GM19099 (cell line): Measurements from ENCODE around the gene MUC15.

Source experiments
- POLR2A ChIP-seq: IDR thresholded peaks from 3 replicates; pipeline ENCODE4 v1.6.1; 2011; ENCODE audit warnings: low read depth; ENCODE audit not compliant: insufficient read length; ENCODE audit errors: extremely low read depth

Gene MUC15

GRCh38 chr11:26580929-26581328 is 8.9 kb upstream of the MUC15 start:
- TF ChIP-seq POLR2A = no peak

GRCh38 chr11:26579683-26580082 is 7.6 kb upstream of the MUC15 start:
- no peak for TF ChIP-seq POLR2A

- no peak for TF ChIP-seq POLR2A
Observed at GRCh38 chr11:26578998-26579661, 7.1 kb upstream of the MUC15 start.

- TF ChIP-seq POLR2A = no peak
Observed at GRCh38 chr11:26575946-26576345, 3.9 kb upstream of the MUC15 start.

- no peak for TF ChIP-seq POLR2A
Observed at GRCh38 chr11:26573896-26574295, 1.8 kb upstream of the MUC15 start.

- TF ChIP-seq POLR2A = no peak
Observed at GRCh38 chr11:26572770-26573402, 823 bp upstream of the MUC15 start.

- no peak for TF ChIP-seq POLR2A
Observed at GRCh38 chr11:26569646-26570045, 2.4 kb downstream of the MUC15 start.

- TF ChIP-seq POLR2A = no peak
Observed at GRCh38 chr11:26558190-26558589, 13.9 kb downstream of the MUC15 start.

- TF ChIP-seq POLR2A = no peak
Observed at GRCh38 chr11:26557666-26558065, 14.4 kb downstream of the MUC15 start.

- TF ChIP-seq POLR2A = no peak
Observed at GRCh38 chr11:26556582-26556981, 15.5 kb downstream of the MUC15 start.

GRCh38 chr11:26554455-26554854 is 17.6 kb downstream of the MUC15 start:
- TF ChIP-seq POLR2A = no peak

GRCh38 chr11:26553182-26553581 is 18.9 kb downstream of the MUC15 start:
- TF ChIP-seq POLR2A = no peak

GRCh38 chr11:26551186-26551801 is 20.8 kb downstream of the MUC15 start:
- TF ChIP-seq POLR2A = no peak

GRCh38 chr11:26550022-26550421 is 22.0 kb downstream of the MUC15 start:
- TF ChIP-seq POLR2A = no peak

- no peak for TF ChIP-seq POLR2A
Observed at GRCh38 chr11:26549176-26549575, 22.9 kb downstream of the MUC15 start.

GRCh38 chr11:26541870-26542269 is 30.2 kb downstream of the MUC15 start:
- TF ChIP-seq POLR2A = no peak
